Measurements from ENCODE around the gene BAHCC1. TPM values are rescaled to one million over a fixed set of nuclear protein-coding genes. Genes with fewer than 3 reads are reported as not detected.

BAHCC1 gene
- total RNA-seq, 2 experiments from 2014 or later, result 0.20 to 0.41 TPM

- intact Hi-C loops (cut with DNase I, micrococcal nuclease), result no loop called here
- Mint-ChIP-seq H3K9me3 (no peaks in the 10 kb centered on the region), H3K27me3 (peaks cover 6% of the 10 kb centered on the region), H3K4me1 (ENCODE audit: low read depth) (peaks cover 9% of the 10 kb centered on the region), H3K27ac (no peak overlapping the region), H3K4me3 (no peak overlapping the region), H3K36me3 (ENCODE audit: low read depth) (no peaks in the 10 kb centered on the region)
- H3K27ac ChIP-seq (ENCODE audit: low read depth in 1 of 2, low read length in 2 of 2), result no peak overlapping the region
- ChIA-PET CTCF (no interaction called here), POLR2A (no interaction called here)
- DNase-seq, result no peak
- no peak overlapping the region for H3K4me3 ChIP-seq (ENCODE audit: low read length)
- H3K36me3 ChIP-seq (ENCODE audit: insufficient read depth, low read length), result no peaks in the 10 kb centered on the region
- H3K4me1 ChIP-seq (ENCODE audit: insufficient read depth, low read length), result peaks cover 34% of the 10 kb centered on the region
- TF ChIP-seq CTCF (IDR thresholded peaks at IDR 0.05), result no peak
- no peak for ATAC-seq (ENCODE audit: poor library complexity)
- peaks cover 0 to 21% of the 10 kb centered on the region in 2 experiments for H3K9me3 ChIP-seq (ENCODE audit: control insufficient read depth in 1 of 2, insufficient read depth in 1 of 2, low read length in 2 of 2)
- H3K27me3 ChIP-seq (ENCODE audit: control insufficient read depth in 1 of 2, insufficient read depth in 2 of 2, low read length in 2 of 2), result peaks cover 0 to under 1% of the 10 kb centered on the region in 2 experiments
Measured at GRCh38 chr17:81414756-81415516, 19.7 kb downstream of the BAHCC1 start.

- Mint-ChIP-seq H3K4me3 (no peak overlapping the region), H3K9me3 (no peaks in the 10 kb centered on the region), H3K36me3 (ENCODE audit: low read depth) (no peaks in the 10 kb centered on the region), H3K4me1 (ENCODE audit: low read depth) (peaks cover 9% of the 10 kb centered on the region), H3K27me3 (peaks cover 6% of the 10 kb centered on the region), H3K27ac (no peak overlapping the region)
- peaks cover 0 to 15% of the 10 kb centered on the region in 2 experiments for H3K9me3 ChIP-seq (ENCODE audit: control insufficient read depth in 1 of 2, insufficient read depth in 1 of 2, low read length in 2 of 2)
- no peak for TF ChIP-seq CTCF (IDR thresholded peaks at IDR 0.05)
- intact Hi-C loops (cut with DNase I, micrococcal nuclease), result no loop called here
- ChIA-PET POLR2A (no interaction called here), CTCF (no interaction called here)
- H3K4me3 ChIP-seq (ENCODE audit: low read length), result no peak overlapping the region
- DNase-seq, result no peak
- no peaks in the 10 kb centered on the region for H3K36me3 ChIP-seq (ENCODE audit: insufficient read depth, low read length)
- no peak for ATAC-seq (ENCODE audit: poor library complexity)
- H3K27me3 ChIP-seq (ENCODE audit: control insufficient read depth in 1 of 2, insufficient read depth in 2 of 2, low read length in 2 of 2), result peaks cover 0 to 3% of the 10 kb centered on the region in 2 experiments
- H3K4me1 ChIP-seq (ENCODE audit: insufficient read depth, low read length), result peaks cover 31% of the 10 kb centered on the region
- no peak overlapping the region for H3K27ac ChIP-seq (ENCODE audit: low read depth in 1 of 2, low read length in 2 of 2)
Measured at GRCh38 chr17:81415681-81416080, 20.4 kb downstream of the BAHCC1 start.

GRCh38 chr17:81416612-81417011 is 21.4 kb downstream of the BAHCC1 start:
- CTCF ChIA-PET, result no interaction called here
- TF ChIP-seq CTCF (IDR thresholded peaks at IDR 0.05), result no peak
- POLR2A ChIA-PET, result no interaction called here
- H3K27ac Mint-ChIP-seq, result no peak overlapping the region
- intact Hi-C loops (cut with DNase I, micrococcal nuclease), result no loop called here
- H3K36me3 Mint-ChIP-seq (ENCODE audit: low read depth), result no peaks in the 10 kb centered on the region
- Histone ChIP-seq H3K4me1 (ENCODE audit: insufficient read depth, low read length) (peaks cover 22% of the 10 kb centered on the region), H3K27ac (ENCODE audit: low read depth in 1 of 2, low read length in 2 of 2) (no peak overlapping the region), H3K4me3 (ENCODE audit: low read length) (no peak overlapping the region), H3K27me3 (ENCODE audit: control insufficient read depth in 1 of 2, insufficient read depth in 2 of 2, low read length in 2 of 2) (peaks cover 0 to 3% of the 10 kb centered on the region in 2 experiments), H3K9me3 (ENCODE audit: control insufficient read depth in 1 of 2, insufficient read depth in 1 of 2, low read length in 2 of 2) (peaks cover 0 to 8% of the 10 kb centered on the region in 2 experiments), H3K36me3 (ENCODE audit: insufficient read depth, low read length) (no peaks in the 10 kb centered on the region)
- H3K9me3 Mint-ChIP-seq, result no peaks in the 10 kb centered on the region
- H3K4me1 Mint-ChIP-seq (ENCODE audit: low read depth), result peaks cover 5% of the 10 kb centered on the region
- peaks cover 6% of the 10 kb centered on the region for H3K27me3 Mint-ChIP-seq
- ATAC-seq (ENCODE audit: poor library complexity) (no peak), DNase-seq (no peak)
- no peak overlapping the region for H3K4me3 Mint-ChIP-seq

Measured in CD4-positive, alpha-beta T cell (primary cell).